ENCODE data around the gene B4GALT5.

DNA sequence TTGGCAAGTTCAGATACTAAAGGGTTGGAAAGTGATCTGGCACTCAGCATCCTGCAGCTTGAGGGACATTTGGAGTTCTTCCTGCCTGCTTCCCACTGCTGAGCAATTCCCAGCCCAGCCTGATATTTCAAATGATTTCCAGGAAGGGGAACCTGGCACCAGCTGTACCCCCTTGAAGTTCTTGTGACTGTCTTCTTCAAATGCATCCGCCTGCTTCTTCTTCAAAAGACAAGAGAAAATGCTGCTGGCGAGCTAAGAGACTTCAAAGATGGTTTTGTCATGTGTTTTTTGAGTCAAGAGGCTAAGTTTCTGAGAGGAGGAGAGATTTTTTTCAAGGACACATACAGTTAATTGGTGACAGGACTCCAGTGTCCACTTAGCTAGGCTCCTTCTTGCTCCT, 42.6 kb upstream of the B4GALT5 start:
- TF ChIP-seq, protein P1, sequence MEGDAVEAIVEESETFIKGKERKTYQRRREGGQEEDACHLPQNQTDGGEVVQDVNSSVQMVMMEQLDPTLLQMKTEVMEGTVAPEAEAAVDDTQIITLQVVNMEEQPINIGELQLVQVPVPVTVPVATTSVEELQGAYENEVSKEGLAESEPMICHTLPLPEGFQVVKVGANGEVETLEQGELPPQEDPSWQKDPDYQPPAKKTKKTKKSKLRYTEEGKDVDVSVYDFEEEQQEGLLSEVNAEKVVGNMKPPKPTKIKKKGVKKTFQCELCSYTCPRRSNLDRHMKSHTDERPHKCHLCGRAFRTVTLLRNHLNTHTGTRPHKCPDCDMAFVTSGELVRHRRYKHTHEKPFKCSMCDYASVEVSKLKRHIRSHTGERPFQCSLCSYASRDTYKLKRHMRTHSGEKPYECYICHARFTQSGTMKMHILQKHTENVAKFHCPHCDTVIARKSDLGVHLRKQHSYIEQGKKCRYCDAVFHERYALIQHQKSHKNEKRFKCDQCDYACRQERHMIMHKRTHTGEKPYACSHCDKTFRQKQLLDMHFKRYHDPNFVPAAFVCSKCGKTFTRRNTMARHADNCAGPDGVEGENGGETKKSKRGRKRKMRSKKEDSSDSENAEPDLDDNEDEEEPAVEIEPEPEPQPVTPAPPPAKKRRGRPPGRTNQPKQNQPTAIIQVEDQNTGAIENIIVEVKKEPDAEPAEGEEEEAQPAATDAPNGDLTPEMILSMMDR (conservative IDR thresholded peaks at IDR 0.05; ENCODE audit: low read length) = no peak
- TF ChIP-seq EZH2phosphoT487 (IDR thresholded peaks at IDR 0.05; ENCODE audit: borderline replicate concordance) = no peak

Data from Loucy (cell line).